Astrocyte (in vitro differentiated cells and primary cell): ENCODE measurements around the gene CSKMT. TPM values are rescaled to one million over a fixed set of nuclear protein-coding genes. Genes with fewer than 3 reads are reported as not detected.
"Not testable (repeated sequence)": the region's sequence is repeated elsewhere in the genome, so short reads cannot be mapped to it uniquely, and the experiment has no call there.

Experiments used
- DNase-seq: peaks from one replicate; pipeline ENCODE4 v3.0.0-alpha.2; 2010; ENCODE audit warnings: low read depth
- FAIRE-seq: peaks from 2 replicates; lab custom pipeline; 2011; peaks lifted over from hg19 to GRCh38; lab: Jason Lieb, UNC
- H2AFZ ChIP-seq: 2 replicates; pipeline ENCODE4 v1.6.0; 2012; ENCODE audit warnings: low read depth, low read length, inconsistent platforms
- H3K27ac ChIP-seq: 2 replicates; pipeline ENCODE4 v1.5.1; 2011; ENCODE audit warnings: low read depth, low read length, inconsistent platforms
- H3K27me3 ChIP-seq: 2 replicates; pipeline ENCODE4 v1.6.0; 2011; ENCODE audit warnings: low read length, inconsistent platforms; ENCODE audit not compliant: insufficient read depth
- H3K36me3 ChIP-seq: 2 replicates; pipeline ENCODE4 v1.5.1; 2011; ENCODE audit warnings: low read length, inconsistent platforms; ENCODE audit not compliant: insufficient read depth
- H3K4me1 ChIP-seq: 2 replicates; pipeline ENCODE4 v1.5.1; 2011; ENCODE audit warnings: low read length, inconsistent platforms; ENCODE audit not compliant: insufficient read depth
- H3K4me2 ChIP-seq: 2 replicates; pipeline ENCODE4 v1.6.0; 2012; ENCODE audit warnings: low read length, inconsistent platforms
- H3K4me3 ChIP-seq: 2 replicates; pipeline ENCODE4 v1.5.1; 2011; ENCODE audit warnings: low read depth, mild to moderate bottlenecking, low read length, inconsistent platforms; ENCODE audit not compliant: insufficient read depth
- H3K79me2 ChIP-seq: 2 replicates; pipeline ENCODE4 v1.6.0; 2012; ENCODE audit warnings: mild to moderate bottlenecking, low read length, inconsistent platforms; ENCODE audit not compliant: insufficient read depth
- H3K9ac ChIP-seq: 2 replicates; pipeline ENCODE4 v1.6.0; 2012; ENCODE audit warnings: mild to moderate bottlenecking, low read length, inconsistent platforms
- H3K9me3 ChIP-seq: 2 replicates; pipeline ENCODE4 v1.5.1; 2012; ENCODE audit warnings: low read depth, mild to moderate bottlenecking, low read length, inconsistent platforms; ENCODE audit not compliant: insufficient read depth
- H4K20me1 ChIP-seq: 2 replicates; pipeline ENCODE4 v1.6.0; 2012; ENCODE audit warnings: low read length, inconsistent platforms; ENCODE audit not compliant: insufficient read depth
- H3K27ac Mint-ChIP-seq: one replicate; pipeline ENCODE4 v1.8.0; 2021; ENCODE audit warnings: mild to moderate bottlenecking, mixed read lengths; ENCODE audit not compliant: unreplicated experiment
- H3K27me3 Mint-ChIP-seq: one replicate; pipeline ENCODE4 v1.8.0; 2021; ENCODE audit warnings: low read depth, mixed read lengths; ENCODE audit not compliant: unreplicated experiment
- H3K36me3 Mint-ChIP-seq: one replicate; pipeline ENCODE4 v1.8.0; 2021; ENCODE audit warnings: low read depth, mixed read lengths; ENCODE audit not compliant: unreplicated experiment
- H3K4me1 Mint-ChIP-seq: one replicate; pipeline ENCODE4 v1.8.0; 2021; ENCODE audit warnings: low read depth, mixed read lengths; ENCODE audit not compliant: unreplicated experiment
- H3K4me3 Mint-ChIP-seq: one replicate; pipeline ENCODE4 v1.8.0; 2021; ENCODE audit warnings: mild to moderate bottlenecking, moderate library complexity, mixed read lengths; ENCODE audit not compliant: unreplicated experiment
- H3K9me3 Mint-ChIP-seq: one replicate; pipeline ENCODE4 v1.8.0; 2021; ENCODE audit warnings: mild to moderate bottlenecking, mixed read lengths; ENCODE audit not compliant: unreplicated experiment
- CTCF ChIP-seq: IDR thresholded peaks from 2 replicates; pipeline ENCODE4 v1.5.1; 2011; ENCODE audit warnings: low read depth, mild to moderate bottlenecking, inconsistent platforms, low read length, moderate library complexity; ENCODE audit not compliant: insufficient read depth
- EZH2 ChIP-seq: IDR thresholded peaks from 2 replicates; pipeline ENCODE4 v1.6.1; 2012; ENCODE audit warnings: mild to moderate bottlenecking, low read length, inconsistent platforms; ENCODE audit not compliant: insufficient read depth
- total RNA-seq: library from RNA; stranded (reverse); gene quantifications from 2 replicates; pipeline ENCODE4 v1.2.1, GENCODE V29; 2021

Gene CSKMT
- total RNA-seq, 1 donor from 2014 or later = 23.3 TPM

GRCh38 chr11:62702246-62702645 lies 37.1 kb downstream of the CSKMT start:
- Mint-ChIP-seq H3K36me3 (peaks cover 8% of the 10 kb centered on the region), H3K27me3 (no peaks in the 10 kb centered on the region), H3K4me3 (peak overlapping the region; percentile 41), H3K4me1 (peaks cover 14% of the 10 kb centered on the region), H3K27ac (no peak overlapping the region), H3K9me3 (no peaks in the 10 kb centered on the region)
- H3K27me3 ChIP-seq = no peaks in the 10 kb centered on the region
- FAIRE-seq (no peak), DNase-seq (no peak)
- H3K9ac ChIP-seq = no peak overlapping the region
- no peak overlapping the region for H2AFZ ChIP-seq
- H3K9me3 ChIP-seq = no peaks in the 10 kb centered on the region
- no peak overlapping the region for H3K27ac ChIP-seq
- peaks cover 5% of the 10 kb centered on the region for H3K79me2 ChIP-seq
- no peak overlapping the region for H3K4me2 ChIP-seq
- peaks cover 10% of the 10 kb centered on the region for H3K36me3 ChIP-seq
- H3K4me3 ChIP-seq = no peak overlapping the region
- H3K4me1 ChIP-seq = peaks cover 16% of the 10 kb centered on the region
- TF ChIP-seq EZH2 = no peak
- no peak for TF ChIP-seq CTCF
- H4K20me1 ChIP-seq = no peaks in the 10 kb centered on the region

- not testable (repeated sequence) for FAIRE-seq, H3K4me3 ChIP-seq, H3K27me3 Mint-ChIP-seq, H3K9me3 ChIP-seq, H3K9ac ChIP-seq, H3K79me2 ChIP-seq, H3K36me3 Mint-ChIP-seq, H2AFZ ChIP-seq, H3K27ac ChIP-seq, H3K27ac Mint-ChIP-seq, H3K4me3 Mint-ChIP-seq, H4K20me1 ChIP-seq, H3K4me2 ChIP-seq, DNase-seq, H3K27me3 ChIP-seq, H3K9me3 Mint-ChIP-seq
- H3K4me1 Mint-ChIP-seq = peaks cover 24% of the 10 kb centered on the region
- peaks cover 23% of the 10 kb centered on the region for H3K4me1 ChIP-seq
- peaks cover 10% of the 10 kb centered on the region for H3K36me3 ChIP-seq
These were observed 38.8 kb downstream of the CSKMT start for GRCh38 chr11:62703921-62704320.

- no peaks in the 10 kb centered on the region for H3K9me3 Mint-ChIP-seq
- H3K27ac Mint-ChIP-seq = peak overlapping the region; percentile 89
- peak overlapping the region; percentile 86 for H3K9ac ChIP-seq
- peaks cover 13% of the 10 kb centered on the region for H3K36me3 ChIP-seq
- no peak for DNase-seq
- peaks cover 34% of the 10 kb centered on the region for H3K4me1 ChIP-seq
- peak overlapping the region; percentile 77 for H3K4me3 ChIP-seq
- H3K27me3 ChIP-seq = no peaks in the 10 kb centered on the region
- no peaks in the 10 kb centered on the region for H3K27me3 Mint-ChIP-seq
- no peak for TF ChIP-seq CTCF
- TF ChIP-seq EZH2 = no peak
- peak overlapping the region; percentile 70 for H3K27ac ChIP-seq
- no peaks in the 10 kb centered on the region for H4K20me1 ChIP-seq
- H3K36me3 Mint-ChIP-seq = peaks cover 11% of the 10 kb centered on the region
- peak overlapping the region; percentile 50 for H2AFZ ChIP-seq
- H3K9me3 ChIP-seq = no peaks in the 10 kb centered on the region
- FAIRE-seq = no peak
- H3K4me1 Mint-ChIP-seq = peaks cover 28% of the 10 kb centered on the region
- peak overlapping the region; percentile 94 for H3K4me2 ChIP-seq
- peaks cover 5% of the 10 kb centered on the region for H3K79me2 ChIP-seq
- H3K4me3 Mint-ChIP-seq = peak overlapping the region; percentile 87
These were observed 40.3 kb downstream of the CSKMT start for GRCh38 chr11:62705413-62705812.
